Right kidney (tissue), 9 donors: ENCODE results near the gene TBPL1.
"Not testable (repeated sequence)": the region's sequence is repeated elsewhere in the genome, so short reads cannot be mapped to it uniquely, and the experiment has no call there.

Experiments used
- DNase-seq: peaks from one replicate; pipeline ENCODE4 v3.0.0-alpha.2; 2016
- long read RNA-seq, 8 donors: transcript quantifications; one replicate each; lab custom pipeline, GENCODE V29; 2026

Gene TBPL1
- long read RNA-seq, donor 1, full-length matches to known transcripts = 18 of 18 reads
- long read RNA-seq, donor 1, partial matches to known transcripts = 0 of 18 reads
- long read RNA-seq, donor 1, other reads (novel, unspliced or antisense) = 0 of 18 reads
- long read RNA-seq, donor 2, full-length matches to known transcripts = 10 of 10 reads
- long read RNA-seq, donor 2, partial matches to known transcripts = 0 of 10 reads
- long read RNA-seq, donor 2, other reads (novel, unspliced or antisense) = 0 of 10 reads
- long read RNA-seq, donor 3, full-length matches to known transcripts = 4 of 4 reads
- long read RNA-seq, donor 3, partial matches to known transcripts = 0 of 4 reads
- long read RNA-seq, donor 3, other reads (novel, unspliced or antisense) = 0 of 4 reads
- long read RNA-seq, donor 4, full-length matches to known transcripts = 7 of 16 reads
- long read RNA-seq, donor 4, partial matches to known transcripts = 9 of 16 reads
- long read RNA-seq, donor 4, other reads (novel, unspliced or antisense) = 0 of 16 reads
- long read RNA-seq, donor 5, full-length matches to known transcripts = 12 of 12 reads
- long read RNA-seq, donor 5, partial matches to known transcripts = 0 of 12 reads
- long read RNA-seq, donor 5, other reads (novel, unspliced or antisense) = 0 of 12 reads
- long read RNA-seq, donor 6, full-length matches to known transcripts = 13 of 13 reads
- long read RNA-seq, donor 6, partial matches to known transcripts = 0 of 13 reads
- long read RNA-seq, donor 6, other reads (novel, unspliced or antisense) = 0 of 13 reads
- long read RNA-seq, donor 7, full-length matches to known transcripts = 18 of 18 reads
- long read RNA-seq, donor 7, partial matches to known transcripts = 0 of 18 reads
- long read RNA-seq, donor 7, other reads (novel, unspliced or antisense) = 0 of 18 reads
- long read RNA-seq, donor 8, full-length matches to known transcripts = 9 of 14 reads
- long read RNA-seq, donor 8, partial matches to known transcripts = 5 of 14 reads
- long read RNA-seq, donor 8, other reads (novel, unspliced or antisense) = 0 of 14 reads

GRCh38 chr6:133952815-133953633 lies at the start of gene TBPL1:
Gene TBPL1 (plus strand): TSS chr6:133953224. CDS start chr6:133980126, 26,902 bp downstream.
- peak; percentile 90 for DNase-seq

- DNase-seq = no peak
Measured at GRCh38 chr6:133903855-133904254, 49.2 kb upstream of the TBPL1 start.

- no peak for DNase-seq
Measured at GRCh38 chr6:133906050-133906449, 47.0 kb upstream of the TBPL1 start.

- DNase-seq = peak; percentile 64
Measured at GRCh38 chr6:133916650-133917151, 36.3 kb upstream of the TBPL1 start.

- no peak for DNase-seq
Measured at GRCh38 chr6:133917781-133918180, 35.2 kb upstream of the TBPL1 start.

GRCh38 chr6:133918208-133918930 lies 34.7 kb upstream of the TBPL1 start:
- DNase-seq = no peak

GRCh38 chr6:133919362-133919761 lies 33.7 kb upstream of the TBPL1 start:
- no peak for DNase-seq

- peak; percentile 47 for DNase-seq
Measured at GRCh38 chr6:133921249-133921859, 31.7 kb upstream of the TBPL1 start.

- DNase-seq = peak; percentile 29
Measured at GRCh38 chr6:133923938-133924593, 29.0 kb upstream of the TBPL1 start.

GRCh38 chr6:133931221-133931620 lies 21.8 kb upstream of the TBPL1 start:
- not testable (repeated sequence) for DNase-seq

GRCh38 chr6:133936352-133936751 lies 16.7 kb upstream of the TBPL1 start:
- DNase-seq = not testable (repeated sequence)

- DNase-seq = no peak
Measured at GRCh38 chr6:133937909-133938308, 15.1 kb upstream of the TBPL1 start.

- no peak for DNase-seq
Measured at GRCh38 chr6:133938533-133938932, 14.5 kb upstream of the TBPL1 start.

- no peak for DNase-seq
Measured at GRCh38 chr6:133939778-133940667, 13.0 kb upstream of the TBPL1 start.

- DNase-seq = no peak
Measured at GRCh38 chr6:133945158-133945557, 7.9 kb upstream of the TBPL1 start.

GRCh38 chr6:133947302-133947900 lies 5.6 kb upstream of the TBPL1 start:
- DNase-seq = no peak

- DNase-seq = no peak
Measured at GRCh38 chr6:133948472-133948871, 4.6 kb upstream of the TBPL1 start.

GRCh38 chr6:133951227-133951626 lies 1.8 kb upstream of the TBPL1 start:
- DNase-seq = no peak
